Measurements from ENCODE around the gene PPP1R37. TPM values are rescaled to one million over a fixed set of nuclear protein-coding genes. Genes with fewer than 3 reads are reported as not detected.

Gene PPP1R37, protein sequence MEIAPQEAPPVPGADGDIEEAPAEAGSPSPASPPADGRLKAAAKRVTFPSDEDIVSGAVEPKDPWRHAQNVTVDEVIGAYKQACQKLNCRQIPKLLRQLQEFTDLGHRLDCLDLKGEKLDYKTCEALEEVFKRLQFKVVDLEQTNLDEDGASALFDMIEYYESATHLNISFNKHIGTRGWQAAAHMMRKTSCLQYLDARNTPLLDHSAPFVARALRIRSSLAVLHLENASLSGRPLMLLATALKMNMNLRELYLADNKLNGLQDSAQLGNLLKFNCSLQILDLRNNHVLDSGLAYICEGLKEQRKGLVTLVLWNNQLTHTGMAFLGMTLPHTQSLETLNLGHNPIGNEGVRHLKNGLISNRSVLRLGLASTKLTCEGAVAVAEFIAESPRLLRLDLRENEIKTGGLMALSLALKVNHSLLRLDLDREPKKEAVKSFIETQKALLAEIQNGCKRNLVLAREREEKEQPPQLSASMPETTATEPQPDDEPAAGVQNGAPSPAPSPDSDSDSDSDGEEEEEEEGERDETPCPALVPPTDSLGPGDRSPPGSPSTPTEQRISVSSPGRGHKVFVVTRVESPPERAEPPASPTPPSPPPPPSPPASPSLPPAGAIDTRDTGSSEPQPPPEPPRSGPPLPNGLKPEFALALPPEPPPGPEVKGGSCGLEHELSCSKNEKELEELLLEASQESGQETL
- total RNA-seq, result 18.4 and 24.8 TPM in 2 replicates

DNA sequence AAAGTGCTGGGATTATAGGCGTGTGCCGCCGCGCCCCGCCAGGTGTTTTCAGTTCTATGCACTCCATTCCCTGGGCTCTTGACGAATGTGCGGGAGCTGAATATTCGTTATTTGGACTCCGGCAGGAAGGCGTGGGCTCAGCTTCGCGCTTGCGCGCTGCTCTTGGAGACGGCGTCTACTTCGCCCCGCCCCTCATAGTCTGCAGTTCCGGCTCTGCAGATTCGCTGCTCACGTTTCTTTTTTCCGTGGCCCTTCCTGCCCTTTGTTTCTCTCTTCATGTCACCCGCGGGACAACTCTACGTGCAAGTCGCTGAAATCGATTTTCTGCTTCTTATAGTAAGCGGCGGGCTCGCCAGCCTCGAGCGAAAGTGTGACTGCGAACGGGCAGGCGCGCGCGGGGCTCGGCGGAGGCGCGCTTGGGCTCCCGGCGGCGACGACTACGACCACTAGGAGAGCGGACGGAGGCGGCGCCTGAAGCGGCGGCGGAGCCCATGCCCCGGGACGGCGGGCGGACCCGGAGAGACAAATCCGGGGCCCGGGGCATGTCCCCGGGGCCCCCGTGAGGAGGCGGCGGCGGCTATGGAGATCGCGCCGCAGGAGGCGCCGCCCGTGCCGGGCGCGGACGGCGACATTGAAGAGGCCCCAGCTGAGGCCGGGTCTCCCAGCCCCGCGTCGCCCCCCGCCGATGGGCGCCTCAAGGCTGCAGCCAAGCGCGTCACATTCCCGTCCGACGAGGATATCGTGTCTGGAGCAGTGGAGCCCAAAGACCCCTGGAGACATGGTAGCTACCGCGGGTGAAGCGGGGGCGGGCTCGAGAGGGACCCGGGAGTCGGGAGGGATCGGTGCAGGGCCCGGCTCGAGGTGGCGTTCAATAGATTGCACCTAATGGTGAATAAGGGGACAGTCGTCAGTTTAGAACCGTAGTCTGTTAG is at the start of gene PPP1R37:
TSS of gene PPP1R37 (plus strand) at position 433 of the 932 bp plus-strand sequence. CDS start at position 580, 147 bp downstream.
- intact Hi-C loops (cut with micrococcal nuclease), result loop anchor here (1.0 to 10.0 kb wide), 5 partner anchors 85 to 312 kb away; partner anchors contain the start of genes BLOC1S3, MARK4, PPP1R13L and RELB

DNA sequence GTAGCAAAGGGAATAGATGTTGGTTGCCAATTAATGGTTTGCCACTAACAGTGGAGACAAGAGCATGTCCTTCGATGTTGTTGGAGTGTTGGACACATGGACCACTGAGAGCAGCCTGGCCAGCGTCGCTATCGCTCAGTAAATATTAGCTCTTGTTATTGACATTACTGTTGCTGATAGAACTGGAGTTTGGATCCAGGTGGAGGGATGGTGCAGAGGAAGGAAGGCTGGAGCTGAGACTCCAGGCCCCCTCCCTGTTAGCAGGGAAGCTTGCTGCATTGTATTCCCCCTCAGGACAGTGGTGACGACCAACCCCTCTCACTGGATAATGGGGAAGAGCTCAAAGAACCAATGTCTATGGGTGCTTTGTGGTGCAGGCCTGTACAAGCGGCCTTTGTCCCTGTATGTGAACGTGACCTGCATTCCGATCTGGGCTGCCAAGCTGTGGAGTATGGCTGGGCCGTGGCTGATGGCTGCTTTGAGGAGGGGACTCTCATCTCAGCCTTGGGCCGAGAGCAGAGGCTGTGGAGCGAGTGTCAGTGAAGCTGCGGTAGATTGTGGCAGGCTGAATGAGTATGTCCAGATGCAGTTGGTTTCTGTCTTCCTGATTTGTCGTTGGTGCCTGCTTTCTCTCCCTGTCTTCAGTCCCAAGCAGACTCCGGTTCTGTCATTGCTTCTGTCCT is 47.2 kb upstream of the PPP1R37 start:
- intact Hi-C loops (cut with micrococcal nuclease), result no loop called here

DNA sequence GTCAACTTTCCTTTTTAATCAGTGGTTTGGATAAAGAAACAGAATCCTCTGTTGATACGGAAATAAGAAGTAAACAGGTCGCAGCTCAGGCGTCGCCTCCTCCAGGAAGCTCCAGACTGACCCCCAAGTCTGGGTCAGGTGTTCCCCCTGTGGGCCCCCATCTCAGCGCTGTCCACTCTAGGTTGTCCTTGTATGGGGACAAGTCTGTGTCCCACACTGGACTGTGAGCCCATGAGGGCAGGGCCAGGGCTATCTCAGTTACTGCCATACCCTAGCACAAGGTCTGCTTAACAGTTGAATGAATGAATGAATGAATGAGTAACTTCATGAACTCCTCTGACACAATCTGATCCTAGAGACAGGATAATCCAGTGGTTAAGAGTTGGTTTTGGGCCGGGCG is 46.6 kb upstream of the PPP1R37 start:
- intact Hi-C loops (cut with micrococcal nuclease), result no loop called here

DNA sequence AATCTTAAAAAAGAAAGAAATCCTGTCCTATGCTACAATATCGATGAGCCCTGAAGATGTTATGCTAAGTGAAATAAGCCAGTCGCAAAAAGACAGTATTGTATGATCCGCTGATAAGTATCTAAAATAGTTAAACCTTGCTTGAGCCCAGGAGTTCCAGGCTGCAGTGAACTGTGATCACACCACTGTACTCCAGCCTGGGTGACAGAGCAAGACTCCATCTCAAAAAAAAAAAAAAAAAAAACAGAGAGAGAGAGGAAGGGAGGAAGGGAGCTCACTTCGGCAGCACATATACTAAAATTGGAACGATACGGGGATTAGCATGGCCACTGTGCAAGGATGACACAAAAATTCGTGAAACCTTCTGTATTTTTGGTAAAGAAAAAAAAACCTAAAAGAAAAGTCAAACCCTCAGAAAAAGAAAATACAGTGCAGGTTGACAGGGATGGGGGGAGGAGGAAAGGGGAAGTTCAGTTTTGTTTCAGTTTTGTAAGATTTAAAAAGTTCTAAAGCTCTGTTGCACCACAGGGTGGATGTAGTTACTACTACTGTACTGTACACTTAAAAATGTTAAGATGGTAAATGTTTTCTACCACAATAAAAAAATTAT is 45.7 kb upstream of the PPP1R37 start:
- intact Hi-C loops (cut with micrococcal nuclease), result no loop called here

DNA sequence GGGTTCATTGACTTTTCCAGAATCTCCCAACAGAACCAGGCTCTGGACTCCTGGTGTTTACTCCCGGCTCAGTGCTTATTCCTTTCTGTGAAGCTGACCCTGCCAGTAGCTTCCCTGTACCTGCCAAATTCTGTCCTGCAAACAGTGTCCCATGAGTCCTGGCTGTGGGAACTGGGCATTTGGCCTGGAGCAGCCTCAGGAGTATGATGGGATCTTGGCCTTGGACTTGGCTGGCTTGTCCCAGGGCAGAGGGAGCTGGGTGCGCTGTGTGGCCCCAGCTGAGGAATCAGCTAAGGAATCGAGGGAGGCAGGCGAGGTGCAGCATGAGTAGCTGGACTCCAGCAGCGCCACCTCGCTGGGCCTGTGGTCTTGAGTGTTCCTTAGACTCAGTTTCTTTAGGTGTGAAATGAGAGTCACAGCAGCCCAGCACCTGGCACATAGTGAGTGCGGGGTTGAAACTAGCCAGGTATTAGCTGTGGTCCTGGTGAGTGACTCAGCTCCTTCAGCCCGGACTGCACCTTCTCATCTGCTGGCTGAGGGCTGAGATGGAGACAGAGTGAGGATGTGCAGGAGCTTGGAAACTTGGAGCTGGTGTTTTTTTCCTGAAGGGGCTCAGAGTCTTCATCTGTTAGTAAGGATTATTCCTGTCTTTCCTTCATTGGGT is 43.8 kb upstream of the PPP1R37 start:
- intact Hi-C loops (cut with micrococcal nuclease), result no loop called here

DNA sequence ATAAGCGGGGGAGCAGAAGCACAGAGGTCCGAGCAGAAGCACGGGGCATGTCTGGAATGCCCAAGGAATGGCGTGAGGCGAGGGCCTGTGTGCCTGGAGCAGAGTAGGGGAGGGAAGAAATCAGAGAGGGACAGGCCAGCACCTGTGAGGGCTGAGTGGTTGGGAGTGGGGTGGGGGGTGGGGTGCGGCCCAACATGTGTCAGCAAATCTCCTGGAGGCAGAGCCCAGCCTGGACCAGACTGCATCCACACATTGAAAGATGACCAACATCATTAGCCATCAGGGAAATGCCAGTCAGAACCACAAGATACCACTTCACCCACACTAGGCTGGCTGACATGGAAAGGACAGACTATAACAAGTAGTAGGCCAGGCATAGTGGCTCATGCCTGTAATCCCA is 42.9 kb upstream of the PPP1R37 start:
- intact Hi-C loops (cut with micrococcal nuclease), result no loop called here

DNA sequence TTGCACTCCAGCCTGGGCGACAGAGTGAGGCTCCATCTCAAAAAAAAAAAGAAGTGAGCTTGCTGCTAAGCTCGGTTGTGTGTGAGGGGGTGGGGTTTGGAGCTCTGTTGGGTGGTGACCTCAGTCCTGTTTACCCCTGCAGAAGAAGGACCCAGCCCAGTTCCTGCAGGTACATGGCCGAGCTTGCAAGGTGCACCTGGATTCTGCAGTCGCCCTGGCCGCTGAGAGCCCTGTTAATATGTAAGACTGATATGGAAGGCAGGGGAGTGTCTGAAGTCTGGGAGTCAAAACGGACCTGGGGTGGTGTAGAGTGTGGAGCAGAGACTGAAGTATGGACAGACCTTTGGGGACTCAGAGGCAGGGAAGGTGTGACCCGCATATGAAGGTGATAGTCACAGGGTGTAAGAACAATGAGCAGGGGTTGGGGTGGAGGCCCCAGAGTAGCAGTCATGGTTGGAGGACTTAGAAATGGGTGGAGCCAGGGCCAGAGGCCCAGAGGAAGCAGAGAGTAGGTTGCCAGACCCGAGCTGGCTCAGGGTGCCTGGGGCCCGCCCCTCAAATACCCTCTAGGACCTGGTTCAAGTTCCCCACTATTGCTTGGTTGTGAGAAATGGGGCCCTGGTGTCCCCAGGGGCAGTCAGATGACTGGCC is 40.9 kb upstream of the PPP1R37 start:
- intact Hi-C loops (cut with micrococcal nuclease), result no loop called here

DNA sequence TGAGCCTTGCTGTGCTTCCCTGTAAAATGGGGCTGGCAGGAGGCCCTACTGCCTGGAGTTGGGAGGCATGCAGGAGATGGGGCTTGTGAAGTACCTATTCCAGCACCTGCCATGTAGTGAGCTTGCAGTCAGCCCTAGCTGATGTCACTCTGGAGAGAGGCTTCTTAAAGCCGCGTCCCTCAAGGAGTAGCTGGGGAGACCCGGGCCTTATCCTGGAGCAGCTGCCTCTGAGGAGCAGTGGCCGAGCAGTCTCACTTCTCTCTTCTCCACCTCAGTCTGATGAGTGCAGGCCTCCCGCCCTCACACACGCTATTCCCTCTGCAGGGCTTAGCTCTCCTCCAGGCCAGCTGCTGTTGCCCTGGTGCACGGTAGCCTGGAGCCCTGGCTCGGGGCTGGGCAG is 36.1 kb upstream of the PPP1R37 start:
- intact Hi-C loops (cut with micrococcal nuclease), result no loop called here

DNA sequence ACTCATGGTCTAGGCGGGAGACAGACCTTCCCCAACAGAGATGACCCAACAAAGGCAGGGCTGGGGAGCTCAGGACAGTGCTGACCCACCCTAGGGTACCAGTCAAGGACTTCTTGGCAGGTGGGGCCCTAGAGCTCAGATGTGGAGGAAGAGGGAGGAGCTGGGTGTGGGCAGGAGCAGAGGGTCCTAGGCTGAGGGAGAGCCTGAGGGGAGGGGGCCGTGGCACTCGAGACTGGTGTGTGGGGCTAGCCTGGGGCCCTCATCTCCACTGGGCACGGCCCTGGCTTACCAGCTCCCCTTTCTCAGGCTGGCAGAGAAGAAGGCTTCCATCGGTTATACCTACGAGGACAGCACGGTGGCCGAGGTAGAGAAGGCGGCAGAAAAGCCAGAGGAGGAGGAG is 35.5 kb upstream of the PPP1R37 start:
- intact Hi-C loops (cut with micrococcal nuclease), result no loop called here

DNA sequence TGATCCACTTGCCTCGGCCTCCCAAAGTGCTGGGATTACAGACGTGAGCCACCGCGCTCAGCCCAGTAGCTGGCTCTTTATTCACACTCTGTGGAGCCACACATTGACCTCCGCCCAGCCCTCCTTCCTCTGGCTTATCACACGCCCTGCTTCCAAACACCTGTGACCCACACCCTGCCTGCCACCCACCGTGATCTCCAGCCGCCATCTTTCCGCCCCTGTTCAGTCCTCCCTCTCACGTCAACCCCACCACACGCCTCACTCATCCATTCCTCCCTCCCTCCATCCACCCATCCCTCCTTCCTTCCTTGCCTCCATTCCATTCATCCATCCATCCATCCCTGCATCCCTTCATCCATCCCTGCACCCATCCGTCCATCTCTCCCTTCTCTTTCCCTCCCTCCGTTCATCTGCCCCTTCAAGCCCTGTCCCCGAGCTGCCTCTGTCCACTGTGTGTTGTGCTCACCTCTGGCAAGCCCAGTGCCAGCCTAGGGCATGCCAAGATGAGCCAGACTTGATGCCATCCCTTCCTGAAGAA is 34.3 kb upstream of the PPP1R37 start:
- intact Hi-C loops (cut with micrococcal nuclease), result loop anchor here (1.0 kb wide), 1 partner anchor 69 kb away; no protein-coding TSS in a partner anchor

DNA sequence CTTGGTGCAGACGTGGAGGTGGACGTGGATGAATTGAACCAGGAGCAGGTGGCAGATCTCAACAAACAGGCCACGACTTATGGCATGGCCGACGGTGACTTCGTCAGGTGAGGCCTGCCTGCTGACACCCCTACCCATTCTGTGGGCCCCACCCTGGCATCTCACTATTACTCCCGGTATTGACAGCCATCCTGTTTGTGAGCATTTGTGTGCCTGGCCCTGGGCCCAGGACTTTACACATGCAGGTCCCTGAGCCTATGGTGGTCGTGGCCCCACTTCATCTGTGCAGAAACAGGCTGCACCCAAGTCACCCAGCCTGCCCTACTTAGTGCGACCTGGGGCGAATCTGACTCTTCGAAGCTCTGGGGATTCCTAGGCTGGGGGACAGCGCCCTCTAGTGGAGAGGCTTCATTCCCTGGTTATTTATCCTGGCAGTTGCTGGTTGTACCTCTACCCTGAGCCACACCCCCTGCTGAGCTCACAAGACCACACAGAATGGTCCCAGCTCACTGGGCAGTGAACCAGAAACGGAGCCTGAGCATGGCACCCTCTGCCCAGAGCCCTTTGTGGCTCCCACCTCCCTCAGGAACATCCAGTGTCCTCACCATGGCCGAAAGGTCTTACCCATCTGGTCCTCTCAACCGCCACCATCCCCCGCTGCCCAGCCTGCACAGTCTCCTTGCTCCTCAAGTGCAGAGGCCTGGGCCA is 33.6 kb upstream of the PPP1R37 start:
- intact Hi-C loops (cut with micrococcal nuclease), result loop anchor here (1.0 kb wide), 1 partner anchor 70 kb away; no protein-coding TSS in a partner anchor

DNA sequence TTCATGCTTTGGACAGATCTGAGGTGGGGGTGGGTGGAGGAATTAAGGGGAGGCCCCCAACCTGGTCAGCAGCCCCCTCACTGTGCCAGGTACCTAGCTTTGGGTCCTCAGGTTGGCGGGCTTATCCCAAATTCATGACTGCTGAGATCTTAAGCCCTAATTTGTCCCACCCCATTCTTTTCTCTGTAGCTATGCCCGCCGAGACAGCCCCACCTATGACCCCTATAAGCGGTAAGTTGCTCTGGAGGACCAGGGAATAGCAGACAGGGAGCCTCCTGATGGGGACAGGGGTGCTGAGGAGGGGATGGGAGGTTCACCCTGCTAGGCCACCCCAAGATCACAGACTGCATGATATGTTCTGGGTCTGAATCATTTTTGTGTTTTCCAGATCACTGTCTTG is 31.0 kb upstream of the PPP1R37 start:
- intact Hi-C loops (cut with micrococcal nuclease), result no loop called here

DNA sequence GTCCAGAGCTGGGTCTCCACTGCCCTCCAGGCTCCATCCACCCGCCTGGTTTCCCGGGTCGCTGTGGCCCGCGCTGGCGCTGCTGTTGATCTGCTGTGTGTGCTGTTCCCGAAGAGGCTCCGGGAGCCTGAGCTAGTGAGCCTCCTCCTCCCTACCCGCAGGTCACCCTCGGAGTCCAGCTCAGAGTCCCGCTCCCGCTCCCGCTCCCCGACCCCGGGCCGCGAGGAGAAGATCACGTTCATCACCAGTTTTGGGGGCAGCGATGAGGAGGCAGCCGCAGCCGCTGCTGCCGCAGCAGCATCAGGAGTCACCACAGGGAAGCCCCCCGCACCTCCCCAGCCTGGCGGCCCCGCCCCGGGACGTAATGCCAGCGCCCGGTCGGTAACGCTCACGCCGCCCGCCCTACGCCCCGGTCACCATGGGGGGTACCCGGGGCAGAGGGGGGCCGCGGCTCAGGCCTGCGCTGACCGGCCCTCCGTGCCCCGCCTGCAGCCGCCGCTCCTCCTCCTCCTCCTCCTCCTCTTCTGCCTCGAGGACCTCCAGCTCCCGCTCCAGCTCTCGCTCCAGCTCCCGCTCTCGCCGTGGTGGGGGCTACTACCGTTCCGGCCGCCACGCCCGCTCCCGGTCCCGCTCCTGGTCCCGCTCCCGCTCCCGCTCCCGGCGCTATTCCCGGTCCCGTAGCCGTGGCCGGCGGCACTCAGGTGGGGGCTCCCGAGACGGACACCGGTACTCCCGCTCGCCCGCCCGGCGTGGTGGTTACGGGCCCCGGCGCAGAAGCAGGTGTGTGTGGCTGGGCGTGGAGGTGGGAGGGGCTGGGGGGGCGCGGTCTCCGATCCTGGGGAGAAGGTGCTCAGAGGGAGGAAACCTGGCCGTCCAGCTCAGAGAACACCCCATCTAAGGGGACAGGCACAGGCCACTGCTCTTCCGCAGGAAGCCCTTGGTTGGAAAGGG is 28.9 kb upstream of the PPP1R37 start:
- intact Hi-C loops (cut with micrococcal nuclease), result no loop called here

DNA sequence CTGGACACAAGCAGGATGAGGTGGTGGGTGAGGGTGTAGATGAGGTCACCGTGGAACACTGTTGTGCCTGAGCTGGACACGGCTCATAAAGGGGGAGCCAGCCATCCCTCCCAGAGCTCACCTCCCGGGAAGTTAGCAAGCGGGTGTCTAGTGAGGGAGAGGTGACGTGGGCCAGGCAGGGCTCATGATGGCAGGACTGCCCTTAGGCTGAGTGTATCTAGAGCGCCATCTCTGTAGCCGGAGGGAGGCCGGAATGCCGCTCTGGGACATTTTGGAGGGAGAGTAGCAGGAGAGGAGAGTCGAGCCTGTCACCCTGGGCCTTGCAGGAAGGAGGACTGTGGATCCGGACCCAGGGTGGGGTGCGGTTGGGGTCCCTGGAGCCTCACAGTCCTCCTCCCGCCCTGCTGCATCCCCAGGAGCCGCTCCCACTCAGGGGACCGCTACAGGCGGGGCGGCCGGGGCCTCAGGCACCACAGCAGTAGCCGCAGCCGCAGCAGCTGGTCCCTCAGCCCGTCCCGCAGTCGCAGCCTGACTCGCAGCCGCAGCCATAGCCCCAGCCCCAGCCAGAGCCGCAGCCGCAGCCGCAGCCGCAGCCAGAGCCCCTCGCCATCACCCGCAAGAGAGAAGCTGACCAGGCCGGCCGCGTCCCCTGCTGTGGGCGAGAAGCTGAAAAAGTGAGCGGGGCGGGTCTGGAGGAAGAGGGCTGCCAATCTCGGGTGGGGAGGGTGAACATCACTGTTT is 25.9 kb upstream of the PPP1R37 start:
- intact Hi-C loops (cut with micrococcal nuclease), result no loop called here

DNA sequence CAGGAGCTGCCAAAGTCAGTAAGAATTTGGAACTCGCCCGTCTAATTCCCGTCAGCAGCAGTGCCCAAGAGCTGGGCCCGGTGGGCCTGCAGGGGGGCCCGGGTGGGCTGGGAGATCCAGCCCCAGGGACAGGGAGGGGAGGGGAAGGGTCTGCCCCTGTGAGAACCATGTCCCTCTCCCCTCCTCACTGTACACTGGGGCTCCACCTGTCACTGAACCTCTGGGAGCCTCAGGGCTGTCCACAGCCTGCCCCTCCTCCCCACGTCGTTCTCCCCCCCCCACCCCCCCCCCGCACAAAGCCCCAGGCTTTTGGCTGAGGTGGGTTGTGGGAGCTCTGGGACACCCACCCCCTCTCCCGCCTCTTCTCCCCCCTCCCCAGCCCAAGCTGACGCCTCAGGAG is 24.9 kb upstream of the PPP1R37 start:
- intact Hi-C loops (cut with micrococcal nuclease), result no loop called here

DNA sequence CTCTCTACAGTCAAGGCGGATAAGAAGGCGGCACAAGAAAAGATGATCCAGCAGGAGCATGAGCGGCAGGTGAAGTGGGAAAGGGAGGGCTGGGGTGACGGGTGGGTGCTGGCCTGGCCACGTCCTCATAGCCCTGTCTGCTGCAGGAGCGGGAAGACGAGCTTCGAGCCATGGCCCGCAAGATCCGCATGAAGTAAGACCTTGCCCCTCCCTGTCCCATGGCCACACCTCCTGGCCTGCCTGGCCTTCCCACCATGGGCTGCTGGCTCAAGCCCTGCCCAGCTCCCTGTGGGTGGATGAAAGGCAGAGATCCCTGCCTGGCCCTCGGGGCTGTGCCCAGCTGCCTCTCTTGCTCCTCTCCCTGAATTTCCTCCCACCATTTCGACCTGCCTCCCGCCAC is 23.9 kb upstream of the PPP1R37 start:
- intact Hi-C loops (cut with micrococcal nuclease), result no loop called here

DNA sequence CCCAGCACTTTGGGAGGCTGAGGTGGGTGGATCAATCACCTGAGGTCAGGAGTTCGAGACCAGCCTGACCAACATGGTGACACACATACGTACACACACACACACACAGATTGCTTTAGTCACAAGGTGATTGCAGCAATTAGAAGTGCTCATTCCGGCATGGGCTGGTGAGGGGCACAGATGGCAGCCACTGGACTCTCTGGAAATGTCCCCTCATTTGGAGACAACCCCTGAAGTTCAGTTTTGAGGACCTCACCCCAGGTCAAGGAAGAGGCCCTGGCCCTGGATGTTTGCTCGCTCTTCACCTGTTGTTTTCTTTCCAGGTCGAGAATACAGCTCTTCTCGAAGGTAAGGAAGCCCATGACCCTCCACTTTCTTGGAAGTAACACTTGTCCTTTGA is 22.8 kb upstream of the PPP1R37 start:
- intact Hi-C loops (cut with micrococcal nuclease), result no loop called here

All from T-helper 2 cell treated with Interferon-gamma antibody and Interleukin-4, amounts not matched to agents 100 ng/mL and 5 ng/mL, for 36 hours (primary cell).